Breast epithelium (tissue), 3 donors: Measurements from ENCODE around the gene AVPI1.

Source experiments
- CTCF ChIP-seq, 3 donors: fragments of 450-650 bp; IDR thresholded peaks; one replicate each; pipeline ENCODE4 v1.5.1; 2016 to 2017; ENCODE audit warnings: antibody characterized with exemption in 3 of 3, mild to moderate bottlenecking in 3 of 3, moderate library complexity in 3 of 3
- POLR2A ChIP-seq: fragments of 450-650 bp; IDR thresholded peaks from one replicate; pipeline ENCODE4 v1.6.1; 2016; ENCODE audit warnings: antibody characterized with exemption, mild to moderate bottlenecking, moderate library complexity

GRCh38 chr10:97711640-97712572 is 24.9 kb upstream of the AVPI1 start:
- TF ChIP-seq POLR2A (no peak), CTCF (IDR thresholded peaks at IDR 0.05) (no peak)
